IPS-15b (cell line): ENCODE data around the gene PRKAR1B.

ENCODE experiments used
- H3K27me3 ChIP-seq: one replicate; pipeline ENCODE4 v1.6.1; 2013; ENCODE audit warnings: low read length; ENCODE audit not compliant: control insufficient read depth, insufficient read depth
- H3K36me3 ChIP-seq: one replicate; pipeline ENCODE4 v1.6.1; 2013; ENCODE audit warnings: low read length; ENCODE audit not compliant: control insufficient read depth, insufficient read depth
- H3K4me1 ChIP-seq: one replicate; pipeline ENCODE4 v1.6.1; 2013; ENCODE audit warnings: mild to moderate bottlenecking, low read length; ENCODE audit not compliant: control insufficient read depth, insufficient read depth
- H3K4me3 ChIP-seq: one replicate; pipeline ENCODE4 v1.5.1; 2013; ENCODE audit warnings: low read depth, low read length
- H3K9ac ChIP-seq: one replicate; pipeline ENCODE4 v1.6.1; 2013; ENCODE audit warnings: low read depth, mild to moderate bottlenecking, low read length
- H3K9me3 ChIP-seq: one replicate; pipeline ENCODE4 v1.6.1; 2013; ENCODE audit warnings: mild to moderate bottlenecking, low read length; ENCODE audit not compliant: control insufficient read depth, insufficient read depth

The PRKAR1B gene

DNA sequence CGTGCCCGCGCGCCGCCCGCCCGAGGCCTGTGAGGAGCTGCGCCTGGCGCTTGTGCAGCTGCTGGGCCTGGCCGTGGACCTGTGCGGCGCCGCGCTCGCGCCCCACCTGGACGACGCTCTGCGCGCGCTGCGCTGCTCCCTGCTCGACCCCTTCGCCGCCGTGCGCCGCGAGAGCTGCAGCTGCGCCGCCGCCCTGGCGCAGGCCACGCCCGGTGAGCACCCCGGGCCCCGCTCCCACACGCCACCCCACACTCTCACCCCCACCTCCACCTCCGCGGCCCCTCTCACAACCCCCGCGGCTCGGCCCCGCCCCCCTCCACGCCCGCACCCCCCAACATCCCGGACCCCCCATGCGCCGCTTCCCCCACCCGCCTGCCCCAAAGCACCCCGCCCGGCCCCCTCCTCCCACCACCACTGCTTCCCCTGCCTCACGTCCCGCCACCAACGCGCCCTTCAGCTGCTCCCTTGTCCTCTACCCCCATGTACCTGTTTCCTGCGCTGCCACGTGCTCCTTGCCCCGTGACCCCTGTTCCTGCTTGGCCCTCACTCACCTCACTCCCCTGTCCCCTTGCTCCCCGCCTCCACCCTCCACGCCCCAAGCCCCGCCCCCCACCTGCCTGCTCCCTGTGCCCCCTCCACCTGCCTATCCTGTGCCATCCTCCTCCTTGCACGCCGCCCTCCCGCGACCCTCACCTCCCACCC lies at the start of gene PRKAR1B:
Gene PRKAR1B, minus strand, starts transcription at position 178 of the 702 bp plus-strand sequence. CDS start 15,776 bp downstream, outside the sequence.
- peaks cover 8% of the 10 kb centered on the region for H3K4me1 ChIP-seq
- peak within 1 kb of the TSS; percentile 92 for H3K4me3 ChIP-seq
- H3K36me3 ChIP-seq: peaks cover 31% of the 10 kb centered on the region
- no peaks in the 10 kb centered on the region for H3K9me3 ChIP-seq
- H3K9ac ChIP-seq: peak within 1 kb of the TSS; percentile 94
- H3K27me3 ChIP-seq: no peaks in the 10 kb centered on the region

DNA sequence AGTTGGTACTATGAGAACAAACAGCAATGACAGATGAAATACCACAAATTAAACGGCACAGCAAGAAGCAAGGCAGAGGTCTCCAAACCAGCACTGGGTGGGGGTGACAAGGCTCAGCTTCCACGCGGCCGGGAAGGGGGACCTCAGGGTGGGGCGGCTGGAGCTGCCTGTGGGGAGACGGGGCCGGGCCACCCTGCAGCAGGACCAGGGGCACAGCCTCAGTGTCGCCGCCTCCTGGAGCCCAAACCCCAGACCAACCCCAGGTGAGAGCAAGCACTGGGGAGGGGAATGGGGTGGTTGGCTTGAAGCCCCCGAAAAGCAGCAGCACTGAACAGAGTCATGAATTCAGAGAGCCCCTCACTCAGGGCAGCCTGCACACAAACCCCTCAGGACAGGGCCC lies 49.3 kb upstream of the PRKAR1B start:
- H3K9me3 ChIP-seq: no peaks in the 10 kb centered on the region
- no peaks in the 10 kb centered on the region for H3K4me1 ChIP-seq
- no peak overlapping the region for H3K9ac ChIP-seq
- H3K4me3 ChIP-seq: no peak overlapping the region
- no peaks in the 10 kb centered on the region for H3K27me3 ChIP-seq
- H3K36me3 ChIP-seq: peaks cover 43% of the 10 kb centered on the region

DNA sequence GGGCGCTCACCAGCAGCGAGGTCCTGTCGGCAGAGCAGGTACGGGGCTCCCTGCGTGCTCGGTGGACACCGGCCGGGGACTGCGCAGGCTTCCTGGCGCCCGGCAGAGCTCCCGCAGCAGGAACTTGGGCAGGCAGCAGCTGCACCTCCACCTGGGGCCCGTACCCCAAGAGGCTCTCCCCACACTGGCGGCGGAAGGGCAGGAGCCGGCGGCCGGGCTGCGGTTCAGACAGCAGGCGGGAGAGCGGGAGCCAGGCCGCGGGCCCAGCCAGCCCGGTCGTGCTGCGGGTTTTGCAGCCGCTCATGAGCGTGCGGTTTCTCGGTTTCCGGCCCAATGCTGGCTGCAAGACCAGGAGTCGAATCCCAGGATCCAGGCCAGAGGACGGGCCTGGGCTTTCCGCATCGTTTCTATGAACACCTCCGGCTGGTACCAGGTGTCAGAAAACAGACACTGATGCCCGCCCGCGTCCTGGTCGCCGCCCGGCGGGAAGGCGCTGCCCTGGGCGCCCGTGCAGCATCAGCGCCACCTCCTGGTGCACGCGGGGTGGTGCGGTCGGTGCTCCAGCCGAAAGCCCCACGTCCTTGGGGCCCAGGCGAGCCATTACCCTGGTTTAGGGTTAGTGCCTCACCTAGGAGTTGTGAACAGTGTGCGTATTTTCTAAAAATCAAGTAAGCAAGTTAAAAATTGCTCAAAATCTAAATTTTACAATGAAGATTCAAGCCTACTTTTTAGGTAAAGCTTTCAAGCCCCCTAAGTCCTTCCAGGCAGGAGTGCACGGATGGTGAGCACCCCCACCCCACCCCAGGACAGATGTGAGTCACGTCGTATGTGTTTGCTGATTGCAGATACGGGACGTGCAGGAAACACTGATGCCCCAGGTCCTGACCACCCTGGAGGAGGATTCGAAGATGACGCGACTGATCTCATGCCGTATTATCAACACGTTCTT lies 47.4 kb upstream of the PRKAR1B start:
- Histone ChIP-seq H3K9me3 (no peaks in the 10 kb centered on the region), H3K4me3 (no peak overlapping the region), H3K9ac (no peak overlapping the region), H3K4me1 (no peaks in the 10 kb centered on the region), H3K36me3 (peaks cover 36% of the 10 kb centered on the region), H3K27me3 (no peaks in the 10 kb centered on the region)

DNA sequence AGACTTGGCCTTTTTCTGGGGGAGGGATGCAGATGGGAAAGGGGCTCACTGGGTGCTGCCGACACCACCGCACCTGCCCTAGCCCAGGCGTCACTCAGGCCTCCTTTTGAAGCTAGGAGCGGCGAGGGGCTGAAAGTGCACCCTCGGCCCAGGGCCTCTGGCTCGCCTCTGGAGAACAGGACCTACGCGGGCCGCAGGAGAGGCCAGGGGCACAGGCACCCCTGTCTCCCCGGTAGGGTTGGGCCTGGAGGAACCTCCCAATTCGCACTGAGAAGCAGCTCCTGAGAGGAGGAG lies 46.5 kb upstream of the PRKAR1B start:
- Histone ChIP-seq H3K4me1 (no peaks in the 10 kb centered on the region), H3K9me3 (no peaks in the 10 kb centered on the region), H3K36me3 (peaks cover 39% of the 10 kb centered on the region), H3K4me3 (no peak overlapping the region), H3K27me3 (no peaks in the 10 kb centered on the region), H3K9ac (no peak overlapping the region)

DNA sequence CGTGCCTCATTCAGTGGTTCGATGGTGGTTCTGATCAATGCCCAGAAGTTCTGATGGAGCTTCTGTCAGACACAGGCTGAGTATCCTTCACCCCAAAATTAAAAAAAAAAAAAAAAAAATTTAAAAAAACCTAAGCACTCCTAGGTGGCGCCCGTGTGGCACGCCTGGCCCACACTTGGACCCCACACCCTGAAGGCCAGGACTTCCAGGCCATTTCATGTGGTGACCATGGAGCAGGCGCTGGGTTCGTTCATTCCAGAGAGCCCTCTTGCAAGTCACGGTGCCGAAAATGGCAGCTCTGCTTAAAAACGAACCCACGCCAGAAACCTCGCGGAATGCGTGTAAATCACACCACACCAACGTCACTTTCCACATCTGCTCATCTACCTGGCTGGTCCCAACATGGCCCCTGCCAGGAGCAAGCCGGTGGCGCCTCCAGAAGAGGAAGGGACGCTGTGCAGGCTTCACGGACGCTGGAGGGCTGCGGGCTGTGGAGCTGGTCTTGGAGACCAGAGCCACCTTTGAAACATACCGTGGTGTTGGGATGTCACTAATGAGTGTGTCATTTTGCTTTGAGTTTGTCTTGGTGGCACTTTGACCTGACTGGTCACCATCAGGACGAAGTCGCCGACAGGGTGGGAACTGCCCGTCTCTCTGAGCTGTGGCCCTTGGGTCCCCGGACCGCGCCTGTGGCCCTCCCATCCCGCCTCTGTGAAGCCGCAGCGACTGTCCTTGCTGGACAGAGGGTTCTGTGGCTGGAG lies 46.0 kb upstream of the PRKAR1B start:
- H3K9ac ChIP-seq: no peak overlapping the region
- no peaks in the 10 kb centered on the region for H3K9me3 ChIP-seq
- H3K36me3 ChIP-seq: peaks cover 35% of the 10 kb centered on the region
- no peak overlapping the region for H3K4me3 ChIP-seq
- no peaks in the 10 kb centered on the region for H3K4me1 ChIP-seq
- no peaks in the 10 kb centered on the region for H3K27me3 ChIP-seq

DNA sequence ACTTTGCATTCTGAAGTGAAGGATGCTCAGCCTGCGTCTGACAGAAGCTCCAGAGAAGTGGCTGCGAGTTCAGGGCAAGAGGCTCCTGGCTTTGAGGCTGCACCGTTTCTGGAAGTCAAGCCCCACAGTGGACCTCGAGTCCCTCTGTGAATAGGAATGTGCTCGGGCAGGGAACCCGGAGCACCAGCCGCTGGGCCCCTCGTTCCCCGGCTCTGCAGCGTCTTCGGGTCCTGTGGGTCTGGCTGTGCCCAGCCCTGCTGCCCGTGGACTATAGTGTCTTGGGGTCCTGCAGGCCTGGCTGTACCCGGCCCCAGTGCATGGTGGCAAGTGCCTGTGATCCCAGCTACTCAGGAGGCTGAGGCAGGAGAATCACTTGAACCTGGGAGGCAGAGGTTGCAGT lies 45.3 kb upstream of the PRKAR1B start:
- peaks cover 40% of the 10 kb centered on the region for H3K36me3 ChIP-seq
- no peak overlapping the region for H3K9ac ChIP-seq
- no peak overlapping the region for H3K4me3 ChIP-seq
- H3K9me3 ChIP-seq: no peaks in the 10 kb centered on the region
- no peaks in the 10 kb centered on the region for H3K27me3 ChIP-seq
- no peaks in the 10 kb centered on the region for H3K4me1 ChIP-seq

DNA sequence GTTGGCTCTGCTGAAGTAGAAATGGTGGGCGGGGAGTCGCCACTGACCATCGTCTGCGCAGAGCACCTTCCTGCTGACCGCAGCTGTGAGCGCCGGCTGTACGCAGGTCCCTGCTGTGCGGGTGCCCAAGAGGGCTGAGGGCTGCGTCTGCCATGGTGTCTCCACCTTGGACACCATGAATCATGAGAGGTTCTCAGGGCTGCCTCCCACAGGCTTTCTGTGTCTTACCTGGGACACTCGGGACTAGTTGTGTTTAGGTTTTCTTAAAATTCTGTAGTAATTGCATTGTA lies 44.9 kb upstream of the PRKAR1B start:
- H3K36me3 ChIP-seq: peaks cover 38% of the 10 kb centered on the region
- no peaks in the 10 kb centered on the region for H3K4me1 ChIP-seq
- H3K9ac ChIP-seq: no peak overlapping the region
- H3K9me3 ChIP-seq: no peaks in the 10 kb centered on the region
- H3K4me3 ChIP-seq: no peak overlapping the region
- H3K27me3 ChIP-seq: no peaks in the 10 kb centered on the region

DNA sequence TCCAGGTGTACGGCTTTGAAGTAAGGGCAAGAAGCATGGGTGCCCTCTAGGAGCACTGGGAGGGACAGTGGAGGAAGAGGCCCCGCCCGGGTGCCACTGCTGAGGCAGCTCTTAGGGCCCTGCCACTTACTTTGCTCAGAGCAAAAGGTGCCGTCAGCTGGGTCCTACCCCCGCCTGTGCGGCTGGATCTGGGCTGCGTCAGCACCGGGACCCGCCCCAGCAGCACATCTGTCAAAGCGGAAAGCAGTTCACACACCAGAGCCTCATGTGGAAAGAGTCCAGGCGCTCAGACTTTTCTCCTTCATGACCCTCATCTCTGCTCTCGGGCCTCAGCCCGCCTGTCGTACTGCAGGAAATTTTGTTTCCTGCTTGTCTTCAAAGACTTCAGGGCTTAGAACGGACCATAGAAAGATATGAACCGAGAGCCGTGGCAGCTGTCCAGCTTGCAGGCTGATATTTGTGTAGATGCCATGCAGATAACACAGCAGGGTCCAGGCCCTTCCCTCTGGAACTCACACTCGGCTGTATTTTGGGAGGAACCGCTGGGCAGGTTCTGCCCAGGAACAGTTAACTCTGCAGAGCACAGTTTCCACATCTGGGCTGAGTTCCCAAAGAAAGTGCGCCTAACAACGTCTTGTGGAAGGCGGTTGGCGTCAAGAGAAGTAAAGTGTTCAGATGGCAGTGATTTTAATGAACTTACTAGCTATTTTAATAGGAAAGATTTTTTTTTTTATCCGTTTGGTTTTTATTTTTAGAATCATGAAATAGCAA lies 44.3 kb upstream of the PRKAR1B start:
- Histone ChIP-seq H3K27me3 (no peaks in the 10 kb centered on the region), H3K36me3 (peaks cover 35% of the 10 kb centered on the region), H3K9me3 (no peaks in the 10 kb centered on the region), H3K9ac (no peak overlapping the region), H3K4me1 (no peaks in the 10 kb centered on the region), H3K4me3 (no peak overlapping the region)

DNA sequence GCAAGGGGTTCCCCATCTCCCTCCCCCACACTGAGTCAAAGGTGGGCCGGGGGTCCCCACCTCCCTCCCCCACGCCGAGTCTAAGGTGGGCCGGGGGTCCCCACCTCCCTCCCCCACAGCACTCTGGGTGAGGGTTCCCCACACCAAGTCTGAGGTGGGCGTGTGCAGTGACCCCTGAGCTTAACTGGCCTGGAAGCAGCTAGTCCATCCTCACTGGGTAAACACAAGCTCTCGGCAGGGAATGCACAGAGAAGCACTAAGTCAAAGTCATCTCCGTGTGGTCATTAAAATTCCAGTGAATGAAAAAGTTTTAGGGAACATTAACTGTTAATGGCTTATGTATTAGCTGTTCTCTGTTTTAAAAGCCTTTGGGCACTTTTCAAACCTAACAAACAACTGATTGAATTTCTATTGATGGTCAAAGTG lies 43.7 kb upstream of the PRKAR1B start:
- no peaks in the 10 kb centered on the region for H3K27me3 ChIP-seq
- no peak overlapping the region for H3K4me3 ChIP-seq
- no peaks in the 10 kb centered on the region for H3K9me3 ChIP-seq
- H3K4me1 ChIP-seq: no peaks in the 10 kb centered on the region
- peaks cover 31% of the 10 kb centered on the region for H3K36me3 ChIP-seq
- H3K9ac ChIP-seq: no peak overlapping the region

DNA sequence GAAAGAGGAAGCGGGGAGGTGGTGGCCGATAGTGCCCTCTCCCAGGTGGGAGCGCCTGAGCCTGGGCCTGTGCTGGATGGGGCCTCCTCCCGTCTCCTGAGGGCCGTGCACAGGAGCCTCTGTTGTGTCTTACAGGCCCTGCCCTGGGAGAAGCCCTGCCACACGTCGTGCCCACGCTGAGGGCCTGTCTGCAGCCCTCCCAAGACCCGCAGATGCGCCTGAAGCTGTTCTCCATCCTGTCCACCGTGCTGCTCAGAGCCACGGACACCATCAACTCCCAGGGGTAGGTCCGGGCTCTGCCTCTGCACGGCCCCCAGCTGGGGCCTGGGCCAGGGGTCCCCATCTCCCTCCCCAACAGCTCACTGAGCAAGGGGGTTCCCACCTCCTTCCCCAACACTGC lies 43.3 kb upstream of the PRKAR1B start:
- Histone ChIP-seq H3K9me3 (no peaks in the 10 kb centered on the region), H3K4me1 (no peaks in the 10 kb centered on the region), H3K4me3 (no peak overlapping the region), H3K36me3 (peaks cover 29% of the 10 kb centered on the region), H3K27me3 (no peaks in the 10 kb centered on the region), H3K9ac (no peak overlapping the region)

DNA sequence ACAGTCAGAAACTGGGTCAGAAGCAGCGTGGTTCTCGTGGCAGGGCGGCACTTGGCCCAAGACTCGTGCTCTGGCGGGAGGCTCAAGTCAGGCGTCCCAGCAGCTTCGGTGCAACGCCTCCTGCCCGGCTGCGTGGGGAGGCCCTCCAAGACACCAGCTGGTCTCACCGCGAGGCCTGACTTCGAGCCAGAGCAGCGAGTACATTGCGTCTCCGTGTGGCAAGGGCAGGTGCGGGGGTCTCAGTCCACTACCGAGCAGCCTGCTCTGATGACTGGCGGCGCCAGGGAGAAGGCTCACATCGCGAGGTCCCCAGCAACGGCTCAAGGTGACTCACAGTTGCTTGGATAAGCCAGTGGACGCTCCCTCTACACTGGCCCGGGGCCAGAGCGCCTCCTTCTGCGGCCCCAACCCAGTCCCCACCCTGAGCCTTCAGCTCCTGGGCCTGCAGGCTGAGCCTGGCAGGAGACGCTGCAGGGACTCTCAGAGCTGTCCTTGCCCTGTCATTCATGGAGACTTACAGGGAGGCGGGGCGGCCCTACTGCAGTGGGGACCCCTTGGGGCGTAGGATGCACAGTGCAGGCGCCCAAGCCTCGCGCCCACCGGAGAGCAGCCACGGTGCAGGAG lies 41.9 kb upstream of the PRKAR1B start:
- Histone ChIP-seq H3K4me3 (no peak overlapping the region), H3K9me3 (no peaks in the 10 kb centered on the region), H3K9ac (no peak overlapping the region), H3K4me1 (no peaks in the 10 kb centered on the region), H3K27me3 (no peaks in the 10 kb centered on the region), H3K36me3 (peaks cover 24% of the 10 kb centered on the region)
